ENCODE data around the gene SKAP2.

- TF ChIP-seq ZNF121 (CRISPR knock-in tag; IDR thresholded peaks at IDR 0.05) (no peak), IRF2 (CRISPR knock-in tag; IDR thresholded peaks at IDR 0.05) (no peak), XRCC5 (optimal IDR thresholded peaks at IDR 0.05; ENCODE audit: low read length) (no peak), TOE1 (CRISPR knock-in tag; IDR thresholded peaks at IDR 0.05) (no peak), ZNF136 (CRISPR knock-in tag; IDR thresholded peaks at IDR 0.05; ENCODE audit: low read depth) (no peak), CC2D1A (CRISPR knock-in tag; IDR thresholded peaks at IDR 0.05) (no peak), ATF7-NPFF (CRISPR knock-in tag; IDR thresholded peaks at IDR 0.05; ENCODE audit: low read depth) (no peak), ZNF256 (CRISPR knock-in tag; conservative IDR thresholded peaks at IDR 0.05) (no peak)
These were observed 245.9 kb downstream of the SKAP2 start for GRCh38 chr7:26618449-26618848.
